GM13976 (cell line): ENCODE measurements around the gene TLE5.

Experiments used
- DNase-seq: peaks from one replicate; pipeline ENCODE4 v3.0.0; 2012; ENCODE audit warnings: low spot score
- in situ Hi-C: fragments of 300-500 bp; cut with MboI; formaldehyde crosslinking; loops from one replicate; pipeline ENCODE4 v1.12.0; 2022; ENCODE audit warnings: low sequenced_read_pairs, mixed read lengths, inconsistent platforms; ENCODE audit not compliant: unreplicated experiment
- TF ChIP-seq, protein P1 (sequence below): IDR thresholded peaks from 2 replicates; pipeline ENCODE4 v1.5.1; 2012; ENCODE audit warnings: borderline replicate concordance, mild to moderate bottlenecking; ENCODE audit not compliant: insufficient read depth; ENCODE audit errors: extremely low read depth, missing control alignments, control extremely low read depth

The TLE5 gene

GRCh38 chr19:3027292-3027691, 35.0 kb downstream of the TLE5 start:
- TF ChIP-seq, protein P1, sequence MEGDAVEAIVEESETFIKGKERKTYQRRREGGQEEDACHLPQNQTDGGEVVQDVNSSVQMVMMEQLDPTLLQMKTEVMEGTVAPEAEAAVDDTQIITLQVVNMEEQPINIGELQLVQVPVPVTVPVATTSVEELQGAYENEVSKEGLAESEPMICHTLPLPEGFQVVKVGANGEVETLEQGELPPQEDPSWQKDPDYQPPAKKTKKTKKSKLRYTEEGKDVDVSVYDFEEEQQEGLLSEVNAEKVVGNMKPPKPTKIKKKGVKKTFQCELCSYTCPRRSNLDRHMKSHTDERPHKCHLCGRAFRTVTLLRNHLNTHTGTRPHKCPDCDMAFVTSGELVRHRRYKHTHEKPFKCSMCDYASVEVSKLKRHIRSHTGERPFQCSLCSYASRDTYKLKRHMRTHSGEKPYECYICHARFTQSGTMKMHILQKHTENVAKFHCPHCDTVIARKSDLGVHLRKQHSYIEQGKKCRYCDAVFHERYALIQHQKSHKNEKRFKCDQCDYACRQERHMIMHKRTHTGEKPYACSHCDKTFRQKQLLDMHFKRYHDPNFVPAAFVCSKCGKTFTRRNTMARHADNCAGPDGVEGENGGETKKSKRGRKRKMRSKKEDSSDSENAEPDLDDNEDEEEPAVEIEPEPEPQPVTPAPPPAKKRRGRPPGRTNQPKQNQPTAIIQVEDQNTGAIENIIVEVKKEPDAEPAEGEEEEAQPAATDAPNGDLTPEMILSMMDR, result no peak
- no peak for DNase-seq
- in situ Hi-C loops, result no loop called here

DNA sequence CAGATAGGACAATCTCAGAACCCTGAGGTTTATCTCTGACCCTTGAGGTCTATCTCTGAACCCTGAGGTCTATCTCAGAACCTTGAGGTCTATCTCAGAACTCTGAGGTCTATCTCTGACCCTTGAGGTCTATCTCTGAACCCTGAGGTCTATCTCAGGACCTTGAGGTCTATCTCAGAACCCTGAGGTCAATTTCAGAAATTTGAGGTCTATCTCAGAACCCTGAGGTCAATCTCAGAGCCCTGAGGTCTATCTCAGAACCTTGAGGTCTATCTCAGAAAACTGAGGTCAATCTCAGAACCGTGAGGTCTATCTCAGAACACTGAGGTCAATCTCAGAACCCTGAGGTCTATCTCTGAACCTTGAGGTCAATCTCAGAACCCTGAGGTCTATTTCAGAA, 35.5 kb downstream of the TLE5 start:
- DNase-seq, result no peak
- TF ChIP-seq, protein P1, result no peak
- in situ Hi-C loops, result no loop called here

GRCh38 chr19:3025549-3025886, 36.8 kb downstream of the TLE5 start:
- DNase-seq, result no peak
- TF ChIP-seq, protein P1, result no peak
- in situ Hi-C loops, result no loop called here

DNA sequence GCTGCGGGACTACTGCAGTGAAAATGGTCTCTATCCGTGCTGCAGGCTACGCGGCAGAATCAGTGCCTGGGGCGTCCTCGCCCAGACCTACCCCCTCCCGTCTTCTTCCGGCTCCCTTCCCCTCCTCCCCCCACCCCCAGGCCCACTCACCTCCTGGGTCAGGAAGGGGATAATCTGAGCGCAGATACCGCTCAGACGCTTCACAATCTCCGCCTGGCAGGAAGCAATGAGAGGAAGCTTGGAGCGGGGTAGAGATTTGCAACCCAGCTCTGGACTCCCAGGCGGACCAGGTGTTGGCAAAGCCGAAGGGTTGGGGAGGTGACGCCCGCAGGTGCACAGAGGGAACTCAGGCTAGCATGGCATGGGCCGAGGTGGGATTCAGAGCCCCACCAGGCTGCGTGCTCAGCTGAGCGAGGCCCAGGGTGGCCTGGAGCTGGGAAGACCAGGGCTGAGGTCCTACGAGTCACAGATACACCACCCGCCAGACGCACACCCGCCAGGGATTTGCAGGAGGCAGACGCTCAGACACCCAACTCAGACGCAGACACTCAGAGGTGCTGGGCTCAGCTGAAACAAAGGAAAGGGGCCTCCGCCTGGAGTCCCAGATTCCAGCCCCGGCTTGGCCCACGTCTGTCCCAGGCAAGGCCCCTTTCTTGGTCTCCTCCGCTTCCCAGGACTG, 37.3 kb downstream of the TLE5 start:
- in situ Hi-C loops, result no loop called here

DNA sequence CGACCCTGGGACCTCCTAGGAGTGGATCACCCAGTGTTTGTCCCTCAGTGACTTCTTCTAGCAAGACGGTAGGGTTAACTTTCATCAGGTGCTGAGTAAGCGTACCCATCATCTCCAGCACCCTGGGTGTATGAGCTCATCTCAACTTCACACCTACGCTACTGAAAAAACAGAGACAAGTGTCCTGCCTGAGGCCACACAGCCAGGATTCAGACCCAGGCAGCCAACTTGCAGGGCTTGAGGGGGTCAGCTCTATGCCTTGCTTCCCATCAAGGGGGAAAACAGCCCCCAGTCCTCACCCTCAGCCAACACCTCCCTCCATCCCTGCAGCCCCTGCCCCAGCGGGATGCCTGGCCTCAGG, 37.8 kb downstream of the TLE5 start:
- no peak for DNase-seq
- TF ChIP-seq, protein P1, result no peak
- in situ Hi-C loops, result no loop called here

More for the DNA sequence above, 37.3 kb downstream of the TLE5 start:
- DNase-seq, result no peak
- TF ChIP-seq, protein P1, result no peak

- TF ChIP-seq, protein P1, result no peak
- in situ Hi-C loops, result no loop called here
These were observed 41.9 kb downstream of the TLE5 start for GRCh38 chr19:3020321-3020960.

More at GRCh38 chr19:3020321-3020960, 41.9 kb downstream of the TLE5 start:
- no peak for DNase-seq
